Endothelial cell of umbilical vein (primary cell): ENCODE measurements around the gene IER5. TPM values are rescaled to one million over a fixed set of nuclear protein-coding genes. Genes with fewer than 3 reads are reported as not detected.

Experiments used
- BruUV-seq: library from RNA; stranded (reverse); fragments of 400-500 nt; replicated peaks from 2 replicates; lab custom pipeline; 2021; lab: Mats Ljungman, UMichigan
- CTCF ChIA-PET: fragments of 300-600, 350-600 bp; sonication (Branson Sonifier 250); formaldehyde crosslinking; loops from one replicate; lab custom pipeline; 2021; ENCODE audit warnings: antibody characterized with exemption, inconsistent platforms; lab: Charles Lee
- POLR2A ChIA-PET: fragments of 300-600, 350-600 bp; sonication (Branson Sonifier 250); formaldehyde crosslinking; loops from one replicate; lab custom pipeline; 2021; ENCODE audit warnings: antibody characterized with exemption, inconsistent platforms; lab: Charles Lee
- DNase-seq: peaks from one replicate; pipeline ENCODE4 v3.0.0-alpha.2; 2011; ENCODE audit warnings: low read depth, low spot score
- FAIRE-seq: peaks from 2 replicates; lab custom pipeline; 2011; peaks lifted over from hg19 to GRCh38; lab: Jason Lieb, UNC
- H2AFZ ChIP-seq: 2 replicates; pipeline ENCODE4 v1.6.0; 2012; ENCODE audit warnings: low read depth, low read length, control low read depth, inconsistent platforms
- H3K27ac ChIP-seq: 2 replicates; pipeline ENCODE4 v1.5.1; 2011; ENCODE audit warnings: low read depth, mild to moderate bottlenecking, control low read depth, low read length, moderate library complexity; ENCODE audit not compliant: insufficient read depth
- H3K27me3 ChIP-seq, 2 experiments: 2 replicates each; pipeline versions ENCODE4 v1.6.0 to v1.6.1; 2011; ENCODE audit warnings: low read length in 2 of 2, mixed read lengths in 1 of 2; ENCODE audit not compliant: control insufficient read depth in 2 of 2, insufficient read depth in 2 of 2
- H3K36me3 ChIP-seq, 2 experiments: 2 replicates in 1 of 2; 3 replicates in 1 of 2; pipeline ENCODE4 v1.5.1; 2011; ENCODE audit warnings: low read length in 2 of 2, mild to moderate bottlenecking in 1 of 2, moderate library complexity in 1 of 2; ENCODE audit not compliant: control insufficient read depth in 2 of 2, insufficient read depth in 2 of 2; ENCODE audit errors: extremely low read depth in 1 of 2
- H3K4me1 ChIP-seq: 3 replicates; pipeline ENCODE4 v1.5.1; 2011; ENCODE audit warnings: mild to moderate bottlenecking, low read length; ENCODE audit not compliant: control insufficient read depth, insufficient read depth; ENCODE audit errors: extremely low read depth
- H3K4me2 ChIP-seq: 2 replicates; pipeline ENCODE4 v1.6.1; 2011; ENCODE audit warnings: low read length, control low read depth, mixed read lengths; ENCODE audit not compliant: insufficient read depth
- H3K4me3 ChIP-seq, 3 experiments: fragments of 200-600 bp in 1 of 3; sonication (generic), shearing (Covaris generic) in 1 of 3; replicated peaks in 1 of 3; 2 replicates each; pipeline ENCODE4 v1.5.1; 2011 to 2016; ENCODE audit warnings: control low read depth in 3 of 3, low read length in 3 of 3, mild to moderate bottlenecking in 2 of 3, inconsistent platforms in 1 of 3, low read depth in 1 of 3, moderate library complexity in 1 of 3; ENCODE audit not compliant: insufficient read depth in 1 of 3
- H3K79me2 ChIP-seq: 2 replicates; pipeline ENCODE4 v1.6.0; 2012; ENCODE audit warnings: low read length, inconsistent platforms; ENCODE audit not compliant: control insufficient read depth, insufficient read depth
- H3K9ac ChIP-seq: replicated peaks from 2 replicates; pipeline ENCODE3; 2011; ENCODE audit warnings: low read length, control low read depth; ENCODE audit not compliant: insufficient read depth; ENCODE audit errors: extremely low read depth
- H3K9me1 ChIP-seq: replicated peaks from 3 replicates; pipeline ENCODE4 v1.6.0; 2011; ENCODE audit warnings: mild to moderate bottlenecking, low read length; ENCODE audit not compliant: control insufficient read depth, insufficient read depth; ENCODE audit errors: extremely low read depth
- H3K9me3 ChIP-seq: replicated peaks from 2 replicates; pipeline ENCODE4 v1.5.1; 2012; ENCODE audit warnings: low read length, inconsistent platforms; ENCODE audit not compliant: control insufficient read depth, insufficient read depth
- H4K20me1 ChIP-seq: replicated peaks from 2 replicates; pipeline ENCODE3; 2011; ENCODE audit warnings: mild to moderate bottlenecking, low read length; ENCODE audit not compliant: control insufficient read depth, insufficient read depth; ENCODE audit errors: extremely low read depth
- EZH2 ChIP-seq: IDR thresholded peaks from 2 replicates; pipeline ENCODE4 v1.6.1; 2012; ENCODE audit warnings: borderline replicate concordance, low read depth, mild to moderate bottlenecking, moderate library complexity, low read length, inconsistent platforms; ENCODE audit not compliant: severe bottlenecking
- POLR2A ChIP-seq: IDR thresholded peaks from 2 replicates; pipeline ENCODE4 v1.6.1; 2012; ENCODE audit warnings: low read depth, mild to moderate bottlenecking, control low read depth, low read length
- POLR2AphosphoS5 ChIP-seq: IDR thresholded peaks from 2 replicates; pipeline ENCODE4 v1.6.1; 2012; ENCODE audit warnings: low read depth, mild to moderate bottlenecking, control low read depth, low read length, moderate library complexity; ENCODE audit not compliant: insufficient read depth
- dilution Hi-C: fragments of 300-500 bp; cut with MboI; formaldehyde crosslinking; loops from one replicate; pipeline ENCODE4 v1.15.0; 2019; ENCODE audit warnings: low sequenced_read_pairs; ENCODE audit not compliant: extremely low pct_ligation_motif_present
- intact Hi-C: fragments of 100-400 bp; cut with micrococcal nuclease; formaldehyde crosslinking; loops from one replicate; pipeline ENCODE4 v1.10.0; 2022
- polyA plus RNA-seq, 4 experiments: library from polyadenylated mRNA; depleted of rRNA in 3 of 4; stranded (reverse) in 3 of 4; unstranded in 1 of 4; fragments of >200 nt; gene quantifications; 2 replicates each; pipeline versions ENCODE4 v1.2.1 to v1.2.3, GENCODE V29; 2011 to 2012; ENCODE audit warnings: missing spikeins in 1 of 4
- total RNA-seq: library from RNA; stranded (reverse); gene quantifications from 2 replicates; pipeline ENCODE4 v1.2.3, GENCODE V29; 2021
- TF ChIP-seq, protein P1 (sequence below): IDR thresholded peaks from 2 replicates; pipeline ENCODE4 v1.6.1; 2011; ENCODE audit not compliant: insufficient read depth, insufficient read length
- TF ChIP-seq, protein P2 (sequence below), 2 donors: IDR thresholded peaks; 1 replicate in 1 of 2; 2 replicates in 1 of 2; pipeline ENCODE4 v1.5.1; 2011; ENCODE audit warnings: low read length in 2 of 2, mild to moderate bottlenecking in 2 of 2, moderate library complexity in 2 of 2, control low read depth in 1 of 2, inconsistent platforms in 1 of 2, low read depth in 1 of 2; ENCODE audit not compliant: insufficient read depth in 1 of 2; ENCODE audit errors: extremely low read depth in 1 of 2

IER5 gene
- total and polyA plus RNA-seq, 2 donors (not counting 3 experiments of a cell fraction or from before 2014, with no cell fraction given): 6.6 to 14.4 TPM

DNA sequence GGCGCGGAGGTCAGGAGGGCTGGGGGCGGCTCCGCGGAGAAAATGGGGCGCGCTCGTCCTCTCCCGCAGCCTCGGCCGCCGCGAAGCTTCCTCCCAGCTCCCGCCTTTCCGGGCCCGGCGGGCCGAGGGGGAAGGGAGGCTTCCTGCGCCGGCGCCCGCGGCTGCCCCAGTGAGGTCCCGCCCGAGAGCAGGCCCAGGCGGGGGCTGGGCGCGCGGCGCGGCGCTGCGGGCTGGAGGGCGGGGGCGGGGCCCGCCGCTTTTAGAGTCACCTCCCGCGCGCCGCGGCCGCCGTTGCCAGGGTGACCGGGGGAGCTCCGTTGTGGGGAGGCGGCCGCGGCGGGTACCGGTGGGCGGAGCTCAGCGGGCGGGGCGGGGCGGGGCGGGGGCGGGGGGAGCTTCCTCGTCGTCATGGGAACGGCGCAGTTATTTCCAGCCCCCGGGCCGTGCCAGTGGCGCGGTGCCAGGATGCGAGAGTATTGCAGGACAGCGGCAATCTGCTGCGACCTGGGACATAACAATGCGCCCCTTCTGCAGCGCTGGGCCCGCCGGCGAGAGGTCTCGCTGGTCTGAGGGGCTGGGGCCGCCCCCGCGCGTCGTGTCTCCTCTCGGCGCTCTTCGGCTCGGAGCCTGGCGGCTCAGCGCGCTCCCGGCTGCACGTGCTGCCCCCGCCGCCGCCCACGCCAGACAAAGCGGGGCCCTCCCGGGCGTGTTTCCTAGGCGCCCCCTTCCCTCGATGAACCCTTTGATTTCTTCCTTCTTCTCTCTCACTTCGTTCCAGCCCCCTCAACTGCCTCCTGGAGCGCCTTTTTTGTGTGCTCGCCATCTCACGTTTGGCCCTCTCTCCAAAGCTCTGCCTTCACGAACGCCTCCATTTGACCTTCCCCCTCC, 16.9 kb downstream of the IER5 start:
- Histone ChIP-seq H3K79me2 (no peaks in the 10 kb centered on the region), H3K36me3 (no peaks in the 10 kb centered on the region), H3K9me1 (no peaks in the 10 kb centered on the region), H3K4me3 (peak overlapping the region; percentile 44 to 63 (median 46)), H3K27ac (peak overlapping the region; percentile 90), H3K4me2 (peak overlapping the region; percentile 53), H3K27me3 (no peaks in the 10 kb centered on the region), H4K20me1 (no peaks in the 10 kb centered on the region), H2AFZ (peak overlapping the region; percentile 40), H3K4me1 (peaks cover 58% of the 10 kb centered on the region), H3K9me3 (no peaks in the 10 kb centered on the region), H3K9ac (peak overlapping the region; percentile 92)
- no peak for TF ChIP-seq EZH2
- TF ChIP-seq, protein P1, sequence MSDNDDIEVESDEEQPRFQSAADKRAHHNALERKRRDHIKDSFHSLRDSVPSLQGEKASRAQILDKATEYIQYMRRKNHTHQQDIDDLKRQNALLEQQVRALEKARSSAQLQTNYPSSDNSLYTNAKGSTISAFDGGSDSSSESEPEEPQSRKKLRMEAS: peak; percentile 60
- peak; percentile 68 for TF ChIP-seq POLR2AphosphoS5
- TF ChIP-seq, protein P2, sequence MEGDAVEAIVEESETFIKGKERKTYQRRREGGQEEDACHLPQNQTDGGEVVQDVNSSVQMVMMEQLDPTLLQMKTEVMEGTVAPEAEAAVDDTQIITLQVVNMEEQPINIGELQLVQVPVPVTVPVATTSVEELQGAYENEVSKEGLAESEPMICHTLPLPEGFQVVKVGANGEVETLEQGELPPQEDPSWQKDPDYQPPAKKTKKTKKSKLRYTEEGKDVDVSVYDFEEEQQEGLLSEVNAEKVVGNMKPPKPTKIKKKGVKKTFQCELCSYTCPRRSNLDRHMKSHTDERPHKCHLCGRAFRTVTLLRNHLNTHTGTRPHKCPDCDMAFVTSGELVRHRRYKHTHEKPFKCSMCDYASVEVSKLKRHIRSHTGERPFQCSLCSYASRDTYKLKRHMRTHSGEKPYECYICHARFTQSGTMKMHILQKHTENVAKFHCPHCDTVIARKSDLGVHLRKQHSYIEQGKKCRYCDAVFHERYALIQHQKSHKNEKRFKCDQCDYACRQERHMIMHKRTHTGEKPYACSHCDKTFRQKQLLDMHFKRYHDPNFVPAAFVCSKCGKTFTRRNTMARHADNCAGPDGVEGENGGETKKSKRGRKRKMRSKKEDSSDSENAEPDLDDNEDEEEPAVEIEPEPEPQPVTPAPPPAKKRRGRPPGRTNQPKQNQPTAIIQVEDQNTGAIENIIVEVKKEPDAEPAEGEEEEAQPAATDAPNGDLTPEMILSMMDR (IDR thresholded peaks at IDR 0.05; ENCODE audit: extremely low read depth in 1 of 2, insufficient read depth in 1 of 2, low read depth in 1 of 2, low read length in 2 of 2): no peak
- peak; percentile 43 for TF ChIP-seq POLR2A
- POLR2A ChIA-PET: interaction anchor here (0.6 to 5.8 kb wide), 10 partner anchors 9 to 605 kb away, joined by 3 to 114 read pairs (median 5); partner anchors contain the start of genes IER5 and STX6
- dilution Hi-C loops: no loop called here
- CTCF ChIA-PET: interaction anchor here (0.6 to 4.8 kb wide), 21 partner anchors 9 to 1290 kb away, joined by 3 to 43 read pairs (median 4); no protein-coding TSS in a partner anchor
- no TSS peak for BruUV-seq
- FAIRE-seq (peak; percentile 84), DNase-seq (peak; percentile 86)
- intact Hi-C loops: loop anchor here (1.0 to 2.0 kb wide), 4 partner anchors 15 to 83 kb away; partner anchors contain the start of gene STX6
